HL-60 (cell line): ENCODE measurements around the gene FHL1.

Experiments used
- CTCF ChIP-seq: IDR thresholded peaks from one replicate; pipeline ENCODE4 v1.5.1; 2011; ENCODE audit warnings: low read length, control low read depth, inconsistent platforms; ENCODE audit not compliant: insufficient read depth
- POLR2AphosphoS5 ChIP-seq: IDR thresholded peaks from 2 replicates; pipeline ENCODE4 v1.6.1; 2012; ENCODE audit warnings: low read depth
- REST ChIP-seq: IDR thresholded peaks from 2 replicates; pipeline ENCODE4 v1.6.1; 2012; ENCODE audit warnings: low read depth; ENCODE audit not compliant: insufficient replicate concordance

- TF ChIP-seq POLR2AphosphoS5: no peak
- TF ChIP-seq CTCF: no peak
- TF ChIP-seq REST: no peak
These were observed 25.5 kb upstream of the FHL1 start for GRCh38 chrX:136121788-136122187.
